GM03348 (cell line): ENCODE data around the gene CHD1L.
"Not testable (repeated sequence)": the region's sequence is repeated elsewhere in the genome, so short reads cannot be mapped to it uniquely, and the experiment has no call there.

ENCODE experiments used
- DNase-seq: peaks from one replicate; pipeline ENCODE4 v3.0.0; 2012; ENCODE audit warnings: low spot score

Gene CHD1L

GRCh38 chr1:147233903-147234302 lies 8.6 kb upstream of the CHD1L start:
- not testable (repeated sequence) for DNase-seq

GRCh38 chr1:147235822-147236221 lies 6.7 kb upstream of the CHD1L start:
- no peak for DNase-seq

- no peak for DNase-seq
These were observed 6.0 kb upstream of the CHD1L start for GRCh38 chr1:147236448-147236847.

- DNase-seq = no peak
These were observed 5.3 kb upstream of the CHD1L start for GRCh38 chr1:147236959-147237791.

DNA sequence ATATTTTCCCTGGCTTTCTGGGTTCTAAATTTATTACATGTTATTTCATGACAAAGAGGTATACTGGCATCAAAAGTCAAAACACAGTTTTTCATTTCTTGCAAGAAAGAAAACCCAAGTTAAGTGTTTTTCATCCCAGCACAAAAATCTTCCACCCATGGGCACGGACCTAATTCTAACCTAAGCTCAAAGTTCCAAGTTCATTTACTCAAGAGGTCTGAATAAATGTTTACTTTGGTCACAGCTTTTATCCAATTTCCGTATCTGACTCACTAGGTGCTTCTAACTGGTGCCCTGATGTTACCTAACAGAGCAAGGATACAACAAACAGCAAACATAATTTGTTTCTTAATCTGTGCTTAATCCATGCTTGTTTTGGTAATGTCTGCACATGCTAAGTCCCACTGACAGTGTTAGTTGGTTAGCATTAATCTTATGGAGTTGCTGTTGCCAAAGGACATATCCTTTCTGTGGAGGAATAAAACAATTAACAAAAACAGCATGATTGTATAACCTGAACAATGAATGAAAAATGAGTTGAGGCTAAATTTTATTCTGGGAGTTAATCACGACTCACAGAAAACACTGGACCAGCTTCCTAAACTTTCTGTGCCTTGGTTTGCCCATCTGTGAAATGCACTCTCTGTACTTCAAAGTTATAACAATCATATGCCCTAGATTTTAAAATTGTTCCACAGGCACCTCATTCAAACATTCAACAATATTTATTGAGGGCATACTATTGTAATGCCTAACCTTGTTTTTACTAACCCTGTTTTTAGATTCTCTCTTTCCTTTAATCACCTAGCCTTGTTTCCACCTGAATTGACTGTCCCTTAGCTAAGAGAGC lies 4.2 kb upstream of the CHD1L start:
- DNase-seq = no peak

DNA sequence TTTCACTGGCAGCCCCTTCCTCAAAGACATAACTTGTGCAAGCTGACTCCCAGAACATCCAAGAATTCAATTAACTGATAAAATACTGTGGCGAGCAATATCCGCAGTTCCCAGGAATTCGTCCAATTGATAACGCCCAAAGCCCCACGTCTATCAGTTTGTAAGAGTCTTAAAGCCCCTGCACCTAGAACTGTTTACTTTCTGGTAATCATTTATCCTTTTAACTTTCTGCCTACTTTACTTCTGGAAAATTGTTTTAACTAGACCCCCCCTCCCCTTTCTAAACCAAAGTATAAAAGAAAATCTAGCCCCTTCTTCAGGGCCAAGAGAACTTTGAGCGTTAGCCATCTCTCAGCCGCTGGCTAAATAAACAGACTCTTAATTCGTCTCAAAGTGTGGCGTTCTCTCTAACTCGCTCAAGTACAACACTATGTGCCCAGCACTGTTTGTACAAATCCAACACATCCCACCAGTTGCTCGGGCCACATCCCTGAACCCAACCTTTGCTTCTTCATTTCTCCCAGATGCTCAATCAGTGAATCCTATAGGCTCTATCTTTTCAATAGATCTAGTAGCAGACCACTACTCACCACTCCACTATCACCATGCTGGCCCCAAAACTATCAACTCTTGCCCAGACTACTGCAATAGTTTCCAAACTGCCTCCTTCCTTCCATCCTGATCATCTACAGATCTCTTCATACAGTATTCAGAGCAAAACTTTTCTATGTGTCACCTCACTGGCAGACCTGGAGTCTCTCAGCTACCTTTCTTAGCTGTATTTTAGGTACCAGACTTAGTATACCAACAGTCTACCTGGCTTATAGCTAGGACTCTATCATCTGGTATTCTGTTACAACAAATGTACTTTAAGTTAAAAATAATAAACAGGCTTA lies 3.3 kb upstream of the CHD1L start:
- DNase-seq = no peak

- DNase-seq = not testable (repeated sequence)
These were observed 2.3 kb upstream of the CHD1L start for GRCh38 chr1:147240131-147240721.

- DNase-seq = no peak
These were observed 493 bp upstream of the CHD1L start for GRCh38 chr1:147241934-147242448.

DNA sequence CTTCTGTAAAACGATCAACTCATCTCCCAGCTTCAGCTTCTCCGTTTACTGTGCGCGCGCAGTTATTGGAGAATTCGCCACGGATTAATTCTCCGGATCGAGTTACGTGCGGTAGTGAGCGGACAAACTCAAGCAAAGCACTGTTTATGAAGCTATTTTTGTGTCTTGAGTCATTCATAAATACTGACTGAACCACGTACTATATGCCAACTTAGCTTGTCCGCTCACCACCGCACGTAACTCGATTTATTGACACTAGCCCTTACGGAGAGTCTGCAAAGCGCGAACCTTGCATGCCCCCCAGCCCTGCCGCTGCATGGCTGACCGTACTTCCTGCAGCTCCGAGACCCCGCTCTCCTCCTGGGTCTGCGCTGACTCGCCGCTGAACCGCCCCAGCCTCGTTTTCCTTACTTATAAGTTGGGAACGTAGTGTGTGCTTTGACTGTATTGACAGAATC lies 773 bp downstream of the CHD1L start:
- peak; percentile 48 for DNase-seq

DNA sequence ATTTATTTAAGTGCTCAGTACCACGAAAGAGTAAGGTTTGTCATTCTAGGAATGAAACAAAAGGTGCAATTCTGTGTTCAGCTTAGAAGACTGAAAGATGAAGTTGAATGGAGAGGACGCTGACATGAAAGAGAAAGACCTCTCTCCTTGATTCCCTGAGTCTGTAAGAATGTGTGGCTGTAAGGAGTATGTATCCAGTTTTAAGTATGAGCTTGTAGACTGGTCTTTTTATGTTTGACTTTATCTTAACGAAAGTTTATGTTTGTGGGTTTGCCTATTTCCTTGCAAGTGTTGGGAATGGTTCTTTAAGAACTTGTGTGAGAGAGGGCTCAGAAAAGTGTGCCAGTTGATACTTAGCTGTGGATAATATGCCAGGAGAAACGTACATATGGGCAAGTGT lies 1.4 kb downstream of the CHD1L start:
- no peak for DNase-seq

- no peak for DNase-seq
These were observed 2.6 kb downstream of the CHD1L start for GRCh38 chr1:147245129-147245528.

DNA sequence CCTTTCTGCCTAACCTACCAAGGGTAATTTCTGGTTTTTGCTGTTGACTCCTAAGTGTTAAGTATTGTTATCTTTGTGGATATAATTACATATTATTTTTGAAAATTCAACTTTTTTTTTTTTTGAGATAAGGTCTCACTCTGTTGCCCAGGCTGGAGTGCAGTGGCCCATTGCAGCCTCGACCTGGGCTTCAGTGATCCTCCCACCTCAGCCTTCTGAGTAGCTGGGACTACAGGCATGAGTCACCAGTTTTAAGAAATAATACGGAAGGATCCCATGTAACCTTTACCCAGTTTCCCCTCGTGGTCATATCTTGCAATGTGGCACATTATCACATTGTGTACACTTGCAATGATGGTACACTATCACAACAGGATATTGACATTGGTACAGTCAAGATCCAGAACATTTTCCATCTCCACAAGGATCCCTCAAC lies 3.1 kb downstream of the CHD1L start:
- DNase-seq = no peak

DNA sequence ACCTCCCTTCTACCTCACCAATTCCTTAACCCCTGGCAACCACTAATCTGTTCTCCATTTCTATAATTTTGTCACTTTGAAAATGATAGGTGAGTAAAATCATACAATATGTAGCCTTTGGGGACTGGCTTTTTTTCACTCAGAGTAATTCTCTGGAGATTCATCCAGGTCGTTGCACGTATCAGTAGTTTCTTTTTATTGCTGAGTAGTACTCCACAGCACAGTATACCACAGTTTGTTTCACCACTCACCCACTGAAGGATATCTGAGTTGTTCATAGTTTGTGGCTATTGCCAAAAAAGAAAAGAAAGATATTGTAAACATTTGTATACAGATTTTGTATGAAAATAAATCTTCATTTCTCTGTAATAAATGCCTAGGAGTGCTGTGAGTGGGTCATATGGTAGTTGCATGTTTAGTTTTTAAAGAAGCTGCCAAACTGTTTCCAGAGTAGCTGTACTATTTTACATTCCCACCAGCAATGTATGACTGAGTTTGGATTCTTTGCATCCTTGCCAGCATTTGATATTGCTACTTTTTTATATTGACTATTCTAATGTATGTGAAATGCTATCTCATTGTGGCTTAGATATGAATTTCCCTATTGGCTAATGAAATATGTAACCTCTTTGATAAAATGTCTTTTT lies 3.7 kb downstream of the CHD1L start:
- DNase-seq = no peak

- DNase-seq = no peak
These were observed 4.6 kb downstream of the CHD1L start for GRCh38 chr1:147246910-147247655.

DNA sequence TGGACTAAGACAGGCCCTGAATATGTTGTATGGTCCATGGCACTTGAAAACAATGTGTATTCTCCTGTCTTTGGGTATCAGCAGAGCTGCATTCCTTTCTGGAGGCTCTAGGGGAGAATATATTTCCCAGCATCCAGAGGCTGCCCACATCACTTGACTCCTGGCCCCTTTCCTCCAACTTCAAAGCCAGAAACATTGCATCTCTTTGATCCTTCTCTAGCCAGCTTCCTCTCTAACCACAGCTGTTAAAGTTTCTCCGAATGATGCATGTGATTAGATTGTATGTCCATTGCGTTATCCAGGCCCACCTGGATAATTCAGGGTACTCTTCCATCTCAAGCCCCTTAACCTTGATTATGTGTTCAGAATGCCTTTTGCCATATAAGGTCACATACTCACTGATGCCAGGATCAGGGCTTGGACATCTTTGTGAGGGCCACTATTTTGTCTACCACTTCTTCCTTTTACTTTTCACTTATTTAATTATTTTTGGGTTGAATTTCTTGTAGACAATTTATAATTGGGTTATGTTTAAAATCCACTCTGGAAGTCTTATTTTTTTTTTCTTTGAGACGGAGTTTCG lies 5.3 kb downstream of the CHD1L start:
- DNase-seq = no peak

DNA sequence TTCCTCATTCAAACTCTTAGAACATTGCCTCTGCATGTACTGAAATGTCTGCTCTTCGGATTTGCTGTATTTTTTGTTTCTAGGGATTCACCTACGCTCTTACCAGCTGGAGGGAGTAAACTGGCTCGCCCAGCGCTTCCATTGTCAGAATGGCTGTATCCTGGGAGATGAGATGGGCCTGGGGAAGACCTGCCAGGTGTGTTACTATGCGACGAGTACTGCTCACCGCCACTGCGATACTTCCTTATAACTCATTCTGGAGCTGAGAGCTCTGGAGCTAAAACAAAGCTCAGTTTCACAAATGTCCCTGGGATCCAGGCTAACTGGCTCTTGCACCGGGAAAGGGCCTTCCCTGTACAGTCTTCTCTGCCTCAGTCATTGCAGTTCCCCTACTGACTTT lies 10.1 kb downstream of the CHD1L start:
- DNase-seq = no peak

DNA sequence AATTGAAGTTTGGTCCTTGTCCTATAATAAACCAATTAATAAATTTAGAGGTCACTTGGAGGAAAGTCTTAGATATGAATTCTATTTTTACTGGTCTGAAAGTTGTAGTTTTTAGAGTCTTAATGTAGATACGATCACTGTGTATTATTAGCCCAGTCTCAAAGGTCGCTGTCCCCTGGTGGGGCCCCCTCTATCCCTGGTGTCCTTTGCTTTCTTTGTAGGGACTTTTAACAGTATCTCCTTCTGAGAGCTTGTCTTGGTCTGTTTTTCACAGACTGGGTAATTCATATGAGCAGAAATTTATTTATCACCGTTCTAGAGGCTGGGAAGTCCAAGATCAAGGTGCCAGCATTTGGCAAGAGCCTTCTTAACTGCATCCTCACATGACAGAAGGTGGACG lies 18.5 kb downstream of the CHD1L start:
- no peak for DNase-seq

DNA sequence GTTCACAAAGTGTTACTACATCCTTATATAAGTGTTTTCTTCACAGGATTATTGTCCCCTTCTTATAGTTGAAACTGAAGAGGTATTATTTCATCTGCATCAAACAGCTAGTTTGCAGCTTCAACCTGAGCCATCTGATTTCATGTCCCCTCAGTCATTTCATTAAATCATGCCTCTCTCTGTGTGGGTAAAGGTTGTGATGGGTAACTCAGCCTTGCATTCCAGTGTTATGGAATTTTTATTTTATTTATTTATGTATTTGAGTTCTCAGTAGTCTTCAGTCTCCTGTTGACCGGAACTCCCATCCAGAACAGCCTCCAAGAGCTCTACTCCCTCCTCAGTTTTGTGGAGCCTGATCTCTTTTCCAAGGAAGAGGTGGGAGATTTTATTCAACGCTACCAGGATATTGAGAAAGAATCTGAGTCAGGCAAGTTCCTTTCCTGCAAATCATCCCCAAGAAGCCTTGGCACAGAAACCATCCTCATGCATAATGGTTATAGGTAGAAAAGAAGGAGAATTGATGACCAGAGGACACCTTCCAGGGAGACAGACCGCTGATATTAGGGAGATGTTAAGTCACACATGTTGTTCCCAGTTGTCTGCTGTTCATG lies 21.8 kb downstream of the CHD1L start:
- peak; percentile 71 for DNase-seq

GRCh38 chr1:147266381-147266780 lies 23.9 kb downstream of the CHD1L start:
- no peak for DNase-seq
